ENCODE data around the gene SEC14L3.

- TF ChIP-seq TSHZ2 (CRISPR knock-in tag; IDR thresholded peaks at IDR 0.05) (no peak), ZC3H10 (CRISPR knock-in tag; IDR thresholded peaks at IDR 0.05) (no peak), ARNTL (CRISPR knock-in tag; IDR thresholded peaks at IDR 0.05; ENCODE audit: borderline replicate concordance, low read depth) (no peak), ZFP3 (CRISPR knock-in tag; IDR thresholded peaks at IDR 0.05) (no peak), ZFP30 (CRISPR knock-in tag; IDR thresholded peaks at IDR 0.05) (no peak), OSR1 (CRISPR knock-in tag; IDR thresholded peaks at IDR 0.05) (no peak), BACH2 (CRISPR knock-in tag; IDR thresholded peaks at IDR 0.05; ENCODE audit: borderline replicate concordance) (no peak), ESRRG (CRISPR knock-in tag; IDR thresholded peaks at IDR 0.05) (no peak)
- TF ChIP-seq, protein P1, sequence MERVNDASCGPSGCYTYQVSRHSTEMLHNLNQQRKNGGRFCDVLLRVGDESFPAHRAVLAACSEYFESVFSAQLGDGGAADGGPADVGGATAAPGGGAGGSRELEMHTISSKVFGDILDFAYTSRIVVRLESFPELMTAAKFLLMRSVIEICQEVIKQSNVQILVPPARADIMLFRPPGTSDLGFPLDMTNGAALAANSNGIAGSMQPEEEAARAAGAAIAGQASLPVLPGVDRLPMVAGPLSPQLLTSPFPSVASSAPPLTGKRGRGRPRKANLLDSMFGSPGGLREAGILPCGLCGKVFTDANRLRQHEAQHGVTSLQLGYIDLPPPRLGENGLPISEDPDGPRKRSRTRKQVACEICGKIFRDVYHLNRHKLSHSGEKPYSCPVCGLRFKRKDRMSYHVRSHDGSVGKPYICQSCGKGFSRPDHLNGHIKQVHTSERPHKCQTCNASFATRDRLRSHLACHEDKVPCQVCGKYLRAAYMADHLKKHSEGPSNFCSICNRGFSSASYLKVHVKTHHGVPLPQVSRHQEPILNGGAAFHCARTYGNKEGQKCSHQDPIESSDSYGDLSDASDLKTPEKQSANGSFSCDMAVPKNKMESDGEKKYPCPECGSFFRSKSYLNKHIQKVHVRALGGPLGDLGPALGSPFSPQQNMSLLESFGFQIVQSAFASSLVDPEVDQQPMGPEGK (CRISPR knock-in tag; IDR thresholded peaks at IDR 0.05; ENCODE audit: borderline replicate concordance) = no peak
Observed at GRCh38 chr22:30439226-30439625, 32.6 kb downstream of the SEC14L3 start.

Data from SK-N-SH treated with all-trans-retinoic acid at 6 μM for 48 hours (cell line).